ENCODE measurements around the gene EEIG1.

Gene EEIG1

DNA sequence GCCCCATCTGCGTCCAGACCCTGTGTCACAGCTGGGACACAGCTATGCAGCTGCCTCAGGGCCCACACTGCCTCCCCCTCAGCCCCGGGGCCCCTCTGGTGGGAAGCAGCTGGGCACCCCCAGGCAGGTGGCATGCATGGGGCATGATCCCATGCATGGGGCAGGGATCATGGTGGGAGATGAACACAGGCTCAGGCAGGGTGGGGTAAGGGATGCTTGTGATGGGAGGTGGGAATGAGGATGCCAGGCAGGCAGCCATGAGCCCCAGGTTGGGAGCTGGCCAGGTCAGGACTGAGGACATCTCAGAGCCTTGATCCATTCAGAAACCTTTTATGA is 19.7 kb downstream of the EEIG1 start:
- DNase-seq (ENCODE audit: low read depth in 1 of 2, low spot score in 1 of 2), result no peak

- DNase-seq (ENCODE audit: low read depth in 1 of 2, low spot score in 1 of 2), result no peak
Measured at GRCh38 chr9:127960410-127961154, 20.2 kb downstream of the EEIG1 start.

DNA sequence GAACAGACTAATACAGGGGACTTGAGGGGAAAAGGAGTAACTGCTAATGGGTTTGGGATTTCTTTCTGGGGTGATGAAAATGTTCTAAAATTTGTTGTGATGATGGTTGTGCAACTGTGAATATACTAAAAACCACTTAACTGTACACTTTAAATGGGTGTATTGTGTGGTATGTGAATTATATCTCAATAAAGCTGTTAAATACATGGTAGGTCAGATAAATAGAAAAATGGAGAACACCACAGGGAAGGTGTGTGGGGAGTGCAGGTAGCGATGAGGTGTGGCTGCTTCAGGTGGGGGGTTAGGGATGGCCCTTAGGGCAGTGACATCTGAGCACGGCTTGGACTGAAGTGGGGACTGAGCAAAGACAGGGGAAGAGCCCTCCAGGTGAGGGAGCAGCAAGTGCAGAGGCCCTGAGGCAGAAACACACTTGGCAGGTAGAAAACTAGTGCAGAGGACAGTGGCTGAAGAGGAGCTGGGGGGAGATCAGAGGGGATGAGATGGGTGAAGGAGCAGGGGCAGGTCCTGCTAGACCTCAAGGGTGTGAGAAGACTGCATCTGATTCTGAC is 20.9 kb downstream of the EEIG1 start:
- DNase-seq (ENCODE audit: low read depth in 1 of 2, low spot score in 1 of 2), result no peak

- no peak for DNase-seq (ENCODE audit: low read depth in 1 of 2, low spot score in 1 of 2)
Measured at GRCh38 chr9:127959398-127959797, 21.4 kb downstream of the EEIG1 start.

- no peak for DNase-seq (ENCODE audit: low read depth in 1 of 2, low spot score in 1 of 2)
Measured at GRCh38 chr9:127958728-127959127, 22.1 kb downstream of the EEIG1 start.

DNA sequence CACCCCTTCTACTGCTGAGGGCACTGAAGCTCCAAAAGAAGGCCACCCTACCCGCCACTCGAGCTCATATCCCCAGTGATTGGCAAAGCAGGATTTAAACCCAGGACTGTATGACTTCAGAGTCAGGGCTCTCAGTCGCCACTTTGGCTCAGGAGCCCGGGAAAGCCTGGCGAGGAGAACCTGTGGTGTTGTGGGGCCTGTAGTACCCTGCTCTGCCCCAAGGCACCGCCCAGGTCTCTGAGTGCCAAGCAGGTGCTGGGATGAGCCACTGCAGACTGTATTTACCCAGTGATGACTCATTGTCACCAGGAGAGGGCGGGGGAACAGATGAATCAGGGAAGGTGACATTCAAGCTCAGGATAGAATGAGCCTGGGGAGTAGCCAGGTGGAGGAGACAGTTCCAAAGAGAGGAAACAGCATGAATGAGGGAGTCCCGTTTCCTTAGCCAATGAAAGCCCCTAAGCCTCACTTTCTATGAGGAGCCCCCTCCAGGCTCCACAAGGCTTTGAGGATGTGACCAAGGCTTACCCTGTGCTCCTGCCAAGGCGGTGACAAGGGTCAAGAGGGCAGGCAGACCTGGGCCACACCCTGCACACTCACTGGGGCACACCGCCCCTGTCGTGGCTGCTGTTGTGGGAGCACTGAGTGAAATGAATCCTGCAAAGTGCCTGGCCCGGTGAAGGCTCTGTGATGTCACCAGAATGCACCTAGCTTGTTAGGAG is 25.3 kb downstream of the EEIG1 start:
- DNase-seq (ENCODE audit: low read depth in 1 of 2, low spot score in 1 of 2), result peak; percentile 52 to 86

DNA sequence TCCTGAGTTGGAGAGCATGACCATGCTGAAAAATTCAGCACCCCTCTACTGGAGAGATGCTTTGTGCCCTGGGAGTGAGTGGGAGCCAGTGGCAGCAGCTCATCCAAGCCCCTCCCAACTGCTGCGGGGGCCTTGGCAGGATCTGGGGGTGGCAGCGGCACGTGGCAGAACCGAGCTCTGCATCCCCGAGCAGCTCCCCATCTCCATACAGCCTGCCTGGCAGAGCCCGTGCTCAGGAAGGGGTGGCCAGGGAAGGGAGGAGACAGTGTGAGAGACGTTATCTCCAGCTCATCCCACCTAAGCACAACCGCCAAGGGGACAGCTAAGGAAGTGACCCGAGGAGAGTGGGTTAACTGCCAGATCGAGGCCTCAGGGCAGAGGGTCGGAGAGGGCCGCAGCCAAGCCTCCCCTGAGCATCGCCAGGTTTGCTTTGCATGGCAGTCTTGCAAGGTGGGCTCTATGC is 25.9 kb downstream of the EEIG1 start:
- no peak for DNase-seq (ENCODE audit: low read depth in 1 of 2, low spot score in 1 of 2)

- DNase-seq (ENCODE audit: low read depth in 1 of 2, low spot score in 1 of 2), result no peak
Measured at GRCh38 chr9:127953768-127954505, 26.9 kb downstream of the EEIG1 start.

DNA sequence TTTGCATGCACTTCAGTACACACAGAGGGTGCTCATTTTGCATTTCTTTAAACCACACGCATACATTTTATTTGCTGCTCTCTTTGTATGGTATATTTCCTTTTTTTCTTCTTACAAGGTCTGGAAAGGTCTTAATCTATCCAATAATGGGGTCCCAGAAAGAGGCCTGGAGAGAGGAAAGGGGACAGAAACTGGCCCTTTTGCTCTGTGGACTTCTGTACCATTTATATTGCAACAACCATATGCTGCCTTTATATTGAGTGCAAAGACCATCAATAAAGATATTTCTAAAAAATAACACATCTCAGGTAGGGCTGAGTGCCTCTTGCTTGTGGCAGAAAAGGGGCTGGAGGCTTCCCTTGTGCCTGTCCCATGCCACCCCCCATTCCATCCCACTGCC is 27.6 kb downstream of the EEIG1 start:
- DNase-seq (ENCODE audit: low read depth in 1 of 2, low spot score in 1 of 2), result no peak

- DNase-seq (ENCODE audit: low read depth in 1 of 2, low spot score in 1 of 2), result no peak
Measured at GRCh38 chr9:127950513-127951289, 30.1 kb downstream of the EEIG1 start.

- no peak for DNase-seq (ENCODE audit: low read depth in 1 of 2, low spot score in 1 of 2)
Measured at GRCh38 chr9:127949827-127950512, 30.8 kb downstream of the EEIG1 start.

GRCh38 chr9:127947841-127948710 is 32.7 kb downstream of the EEIG1 start:
- DNase-seq (ENCODE audit: low read depth in 1 of 2, low spot score in 1 of 2), result no peak

DNA sequence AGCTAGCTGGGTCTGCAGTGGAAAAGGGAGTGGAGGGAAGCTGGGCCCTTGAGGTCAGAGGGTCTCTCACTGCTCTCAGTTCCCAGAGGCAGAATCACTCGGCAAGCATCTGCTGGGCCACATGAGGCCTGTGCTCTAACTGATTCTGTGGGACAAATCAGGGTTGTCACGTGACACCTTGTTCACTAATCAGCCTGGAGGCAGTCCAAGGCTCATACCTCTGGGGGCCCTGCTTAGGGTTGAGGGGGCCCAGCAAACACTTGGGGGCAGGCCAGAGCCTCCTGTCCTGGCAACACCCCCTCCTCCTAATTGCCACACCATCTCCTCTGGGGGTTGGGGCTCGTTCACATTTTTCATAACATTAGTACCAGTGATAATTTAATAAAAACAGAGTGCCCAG is 34.1 kb downstream of the EEIG1 start:
- no peak for DNase-seq (ENCODE audit: low read depth in 1 of 2, low spot score in 1 of 2)

GRCh38 chr9:127945942-127946341 is 34.8 kb downstream of the EEIG1 start:
- no peak for DNase-seq (ENCODE audit: low read depth in 1 of 2, low spot score in 1 of 2)

- no peak for DNase-seq (ENCODE audit: low read depth in 1 of 2, low spot score in 1 of 2)
Measured at GRCh38 chr9:127945338-127945737, 35.5 kb downstream of the EEIG1 start.

DNA sequence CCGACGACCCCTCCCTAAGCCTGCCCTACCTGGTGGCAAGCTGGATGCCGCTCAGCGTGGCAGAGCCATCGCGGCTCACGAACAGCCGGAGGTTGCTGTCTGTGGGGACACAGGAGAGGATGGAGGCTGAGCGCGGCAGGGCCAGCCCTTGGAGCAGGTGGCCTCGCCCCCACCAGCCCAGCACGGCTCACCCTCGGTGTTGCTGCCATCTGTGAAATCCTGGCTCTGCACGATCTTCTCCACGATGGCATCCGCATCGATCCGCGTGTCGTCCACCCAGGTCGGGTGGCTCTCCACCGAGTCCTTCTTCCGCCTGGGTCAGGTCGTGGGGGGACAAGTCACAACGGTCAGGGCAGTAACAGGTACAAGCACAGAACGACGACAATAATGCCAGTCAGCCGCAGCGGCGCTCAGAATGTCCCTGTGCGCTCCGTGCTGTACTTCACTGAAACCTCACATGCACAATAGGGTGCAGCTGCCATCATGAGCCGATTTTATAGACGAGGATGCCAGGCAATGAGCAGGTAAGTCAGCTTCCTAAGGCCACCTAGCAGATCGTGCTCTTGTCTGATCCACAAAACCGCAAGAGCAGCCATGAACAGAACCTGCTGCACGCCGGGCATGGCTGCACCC is 36.1 kb downstream of the EEIG1 start:
- no peak for DNase-seq (ENCODE audit: low read depth in 1 of 2, low spot score in 1 of 2)

DNA sequence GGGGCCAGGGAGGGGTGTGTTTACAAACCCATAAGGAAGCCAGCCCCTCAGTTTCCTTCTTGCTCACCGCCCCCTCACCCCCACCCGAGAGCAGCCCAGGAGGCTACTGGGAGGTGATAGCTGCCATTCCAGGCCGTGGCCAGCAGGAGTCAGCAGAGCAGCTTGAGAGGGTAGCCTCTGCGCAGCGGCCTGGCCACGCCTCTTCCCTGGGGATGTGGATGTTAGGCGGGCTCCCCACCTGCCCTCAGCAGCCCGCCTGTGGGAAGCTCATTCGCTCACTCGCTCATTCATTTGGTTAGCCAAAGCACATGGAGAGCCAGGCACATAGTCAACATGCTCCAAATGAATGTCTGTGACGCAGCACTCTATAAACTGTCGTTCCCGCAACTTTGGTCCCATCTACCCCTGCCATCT is 37.1 kb downstream of the EEIG1 start:
- DNase-seq (ENCODE audit: low read depth in 1 of 2, low spot score in 1 of 2), result peak; percentile 53 to 77

- no peak for DNase-seq (ENCODE audit: low read depth in 1 of 2, low spot score in 1 of 2)
Measured at GRCh38 chr9:127943011-127943662, 37.7 kb downstream of the EEIG1 start.
